Putamen (tissue), 1 donor: Measurements from ENCODE around the gene MOGAT3.
"Not testable (repeated sequence)": the region's sequence is repeated elsewhere in the genome, so short reads cannot be mapped to it uniquely, and the experiment has no call there.

Experiments
- DNase-seq: peaks from one replicate; pipeline ENCODE4 v3.0.0-alpha.2; 2016; ENCODE audit warnings: low spot score

MOGAT3 gene

GRCh38 chr7:101203740-101204738, 3.2 kb upstream of the MOGAT3 start:
- DNase-seq, result not testable (repeated sequence)

GRCh38 chr7:101202603-101202918, 1.7 kb upstream of the MOGAT3 start:
- DNase-seq, result no peak

GRCh38 chr7:101201695-101202602, 1.1 kb upstream of the MOGAT3 start:
- no peak for DNase-seq

GRCh38 chr7:101200504-101200861, 353 bp downstream of the MOGAT3 start:
- no peak for DNase-seq

GRCh38 chr7:101199522-101199921, 1.3 kb downstream of the MOGAT3 start:
- DNase-seq, result not testable (repeated sequence)

GRCh38 chr7:101198476-101198875, 2.4 kb downstream of the MOGAT3 start:
- DNase-seq, result no peak

GRCh38 chr7:101197991-101198390, 2.8 kb downstream of the MOGAT3 start:
- DNase-seq, result no peak

- no peak for DNase-seq
Observed at GRCh38 chr7:101195884-101196283, 5.0 kb downstream of the MOGAT3 start.

- DNase-seq, result no peak
Observed at GRCh38 chr7:101189109-101189508, 11.7 kb downstream of the MOGAT3 start.

- DNase-seq, result no peak
Observed at GRCh38 chr7:101186844-101187428, 13.9 kb downstream of the MOGAT3 start.

GRCh38 chr7:101186194-101186593, 14.6 kb downstream of the MOGAT3 start:
- DNase-seq, result no peak

- DNase-seq, result no peak
Observed at GRCh38 chr7:101185258-101185839, 15.5 kb downstream of the MOGAT3 start.

GRCh38 chr7:101180130-101180755, 20.6 kb downstream of the MOGAT3 start, which contains the start of gene NAT16:
Gene NAT16 (minus strand): TSS chr7:101180293. CDS start chr7:101174807, 5,486 bp downstream.
- no peak for DNase-seq

GRCh38 chr7:101179713-101180112, 21.1 kb downstream of the MOGAT3 start:
- DNase-seq, result no peak

GRCh38 chr7:101179117-101179516, 21.7 kb downstream of the MOGAT3 start:
- no peak for DNase-seq

- no peak for DNase-seq
Observed at GRCh38 chr7:101177644-101178043, 23.2 kb downstream of the MOGAT3 start.

- no peak for DNase-seq
Observed at GRCh38 chr7:101175664-101176063, 25.2 kb downstream of the MOGAT3 start.

GRCh38 chr7:101174322-101174854, 26.4 kb downstream of the MOGAT3 start:
- DNase-seq, result no peak

- no peak for DNase-seq
Observed at GRCh38 chr7:101173752-101174244, 27.0 kb downstream of the MOGAT3 start.

GRCh38 chr7:101172854-101173751, 27.7 kb downstream of the MOGAT3 start:
- DNase-seq, result no peak
